Measurements from ENCODE around the gene IL1RN.

The IL1RN gene

DNA sequence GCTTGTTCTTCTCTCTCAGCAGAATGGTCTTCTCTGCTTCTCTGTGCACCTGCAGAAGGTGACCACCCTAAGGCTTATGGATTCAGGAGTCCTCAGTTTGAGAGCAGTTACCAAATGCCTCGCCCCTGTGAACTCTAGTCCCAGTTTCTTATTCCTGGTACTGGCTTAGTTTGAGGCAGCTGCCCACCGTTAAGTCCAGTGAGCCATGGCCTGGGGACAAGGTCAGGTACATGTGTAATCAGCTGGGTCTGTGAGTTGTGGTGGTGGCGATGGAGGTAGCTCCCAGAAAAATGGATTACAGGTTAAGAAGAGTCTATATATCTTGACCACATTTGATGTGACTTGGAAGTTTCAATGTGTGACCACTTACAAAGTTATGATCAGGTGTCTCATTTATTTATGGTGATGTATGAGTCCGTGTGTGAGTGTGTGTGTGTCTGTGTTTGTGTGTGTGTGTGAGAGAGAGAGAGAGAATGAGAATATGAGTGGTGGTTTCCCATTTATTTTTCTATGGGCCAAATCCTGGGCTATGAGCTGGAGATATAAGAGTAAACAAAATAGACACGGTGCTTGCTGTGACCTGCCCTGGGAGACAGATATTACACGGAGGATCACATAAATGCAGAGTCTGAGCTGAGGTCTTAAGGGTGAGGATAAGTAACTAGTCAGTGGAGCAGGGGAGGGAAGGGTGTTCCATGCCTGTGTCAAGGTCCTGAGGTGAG lies 13.0 kb upstream of the IL1RN start:
- H3K4me3 ChIP-seq (ENCODE audit: low read depth, low read length) = no peak overlapping the region
- TF ChIP-seq, protein P1, sequence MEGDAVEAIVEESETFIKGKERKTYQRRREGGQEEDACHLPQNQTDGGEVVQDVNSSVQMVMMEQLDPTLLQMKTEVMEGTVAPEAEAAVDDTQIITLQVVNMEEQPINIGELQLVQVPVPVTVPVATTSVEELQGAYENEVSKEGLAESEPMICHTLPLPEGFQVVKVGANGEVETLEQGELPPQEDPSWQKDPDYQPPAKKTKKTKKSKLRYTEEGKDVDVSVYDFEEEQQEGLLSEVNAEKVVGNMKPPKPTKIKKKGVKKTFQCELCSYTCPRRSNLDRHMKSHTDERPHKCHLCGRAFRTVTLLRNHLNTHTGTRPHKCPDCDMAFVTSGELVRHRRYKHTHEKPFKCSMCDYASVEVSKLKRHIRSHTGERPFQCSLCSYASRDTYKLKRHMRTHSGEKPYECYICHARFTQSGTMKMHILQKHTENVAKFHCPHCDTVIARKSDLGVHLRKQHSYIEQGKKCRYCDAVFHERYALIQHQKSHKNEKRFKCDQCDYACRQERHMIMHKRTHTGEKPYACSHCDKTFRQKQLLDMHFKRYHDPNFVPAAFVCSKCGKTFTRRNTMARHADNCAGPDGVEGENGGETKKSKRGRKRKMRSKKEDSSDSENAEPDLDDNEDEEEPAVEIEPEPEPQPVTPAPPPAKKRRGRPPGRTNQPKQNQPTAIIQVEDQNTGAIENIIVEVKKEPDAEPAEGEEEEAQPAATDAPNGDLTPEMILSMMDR (IDR thresholded peaks at IDR 0.05; ENCODE audit: low read depth, low read length, missing control alignments) = no peak
- DNase-seq (ENCODE audit: low read depth) = no peak

DNA sequence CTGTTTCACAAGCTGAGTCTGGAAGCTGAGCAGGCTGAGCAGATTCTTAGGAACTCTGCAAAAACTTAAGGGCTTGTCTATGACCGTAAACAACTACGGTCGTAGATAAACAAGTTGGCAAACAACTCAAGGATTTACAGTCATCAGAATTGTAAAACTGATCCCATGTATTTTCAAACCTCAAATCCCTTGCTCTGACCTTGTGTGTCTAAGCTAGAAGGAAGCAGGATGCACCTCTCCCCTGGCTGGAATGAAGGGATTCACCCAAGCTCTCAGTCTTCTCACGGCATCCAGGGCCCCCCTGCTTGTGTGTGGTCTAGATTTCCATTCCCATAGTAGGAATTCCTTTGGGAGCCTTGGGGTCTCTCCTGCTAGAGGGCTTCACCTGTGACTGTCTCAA lies 12.4 kb upstream of the IL1RN start:
- TF ChIP-seq, protein P1 (IDR thresholded peaks at IDR 0.05; ENCODE audit: low read depth, low read length, missing control alignments) = no peak
- H3K4me3 ChIP-seq (ENCODE audit: low read depth, low read length) = no peak overlapping the region
- DNase-seq (ENCODE audit: low read depth) = no peak

DNA sequence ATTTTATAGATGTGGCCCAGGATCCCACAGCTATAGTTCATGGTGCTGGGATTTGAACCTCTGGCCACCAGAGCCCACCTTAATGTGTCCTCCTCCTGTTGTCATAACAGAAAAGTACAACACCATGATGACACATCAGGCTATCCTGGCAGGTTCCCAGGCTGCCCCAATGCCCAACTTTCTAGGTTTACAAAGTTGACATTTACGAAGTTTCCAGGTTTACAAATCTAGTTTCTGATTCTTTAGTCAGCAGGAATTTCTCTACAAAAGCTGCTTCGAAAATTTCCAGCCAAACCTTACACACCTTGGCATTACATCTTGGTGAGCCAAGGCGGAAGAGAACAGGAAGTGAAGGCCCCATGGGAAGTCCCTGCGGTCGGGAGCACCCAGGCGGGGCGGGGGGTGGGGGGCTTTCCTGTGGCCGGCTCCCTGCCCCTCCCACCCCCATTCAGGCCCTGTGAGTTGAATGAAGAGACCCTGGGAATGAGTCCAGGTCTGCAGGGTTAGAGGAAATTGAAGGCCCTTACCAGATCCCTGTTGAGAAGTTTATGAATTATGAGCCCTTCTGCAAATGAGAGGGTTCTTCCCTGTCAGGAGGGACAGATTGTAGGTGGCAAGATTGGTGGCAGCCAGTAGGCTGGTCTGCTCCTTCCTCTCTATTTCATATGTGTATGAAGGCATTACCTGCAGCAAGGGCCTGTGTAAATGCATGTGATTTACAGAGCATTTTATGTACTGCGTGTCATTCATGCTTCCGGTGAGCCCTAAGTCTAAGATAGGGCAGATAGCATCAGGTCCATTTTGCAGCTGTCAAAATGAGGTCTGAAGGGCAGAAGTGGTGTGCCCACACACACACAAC lies 11.1 kb upstream of the IL1RN start:
- no peak for DNase-seq (ENCODE audit: low read depth)
- H3K4me3 ChIP-seq (ENCODE audit: low read depth, low read length) = no peak overlapping the region
- TF ChIP-seq, protein P1 (IDR thresholded peaks at IDR 0.05; ENCODE audit: low read depth, low read length, missing control alignments) = no peak

DNA sequence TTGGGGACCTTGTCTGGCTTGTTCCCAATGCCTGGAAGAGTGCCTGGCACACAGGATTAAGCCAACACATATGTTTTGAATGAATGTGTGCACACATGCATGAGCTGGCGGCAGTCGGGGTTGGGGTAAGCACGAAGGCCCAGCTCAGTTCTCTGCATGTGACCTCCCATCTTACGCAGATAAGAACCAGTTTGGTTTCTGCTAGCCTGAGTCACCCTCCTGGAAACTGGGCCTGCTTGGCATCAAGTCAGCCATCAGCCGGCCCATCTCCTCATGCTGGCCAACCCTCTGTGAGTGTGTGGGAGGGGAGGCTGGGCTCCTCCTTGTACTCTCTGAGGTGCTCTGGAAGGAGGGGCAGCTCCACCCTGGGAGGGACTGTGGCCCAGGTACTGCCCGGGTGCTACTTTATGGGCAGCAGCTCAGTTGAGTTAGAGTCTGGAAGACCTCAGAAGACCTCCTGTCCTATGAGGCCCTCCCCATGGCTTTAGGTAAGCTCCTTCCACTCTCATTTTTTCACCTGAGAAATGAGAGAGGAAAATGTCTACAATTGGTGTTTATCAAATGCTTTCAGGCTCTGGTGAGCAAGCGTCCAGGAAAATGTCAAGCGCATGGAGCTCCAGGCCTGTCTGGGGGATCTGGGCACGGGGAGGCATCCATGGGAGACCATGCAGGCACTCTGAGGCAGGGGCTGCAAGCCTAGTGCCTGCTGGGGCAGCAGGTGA lies 9.7 kb upstream of the IL1RN start:
- no peak for DNase-seq (ENCODE audit: low read depth)
- no peak overlapping the region for H3K4me3 ChIP-seq (ENCODE audit: low read depth, low read length)
- TF ChIP-seq, protein P1 (IDR thresholded peaks at IDR 0.05; ENCODE audit: low read depth, low read length, missing control alignments) = no peak

DNA sequence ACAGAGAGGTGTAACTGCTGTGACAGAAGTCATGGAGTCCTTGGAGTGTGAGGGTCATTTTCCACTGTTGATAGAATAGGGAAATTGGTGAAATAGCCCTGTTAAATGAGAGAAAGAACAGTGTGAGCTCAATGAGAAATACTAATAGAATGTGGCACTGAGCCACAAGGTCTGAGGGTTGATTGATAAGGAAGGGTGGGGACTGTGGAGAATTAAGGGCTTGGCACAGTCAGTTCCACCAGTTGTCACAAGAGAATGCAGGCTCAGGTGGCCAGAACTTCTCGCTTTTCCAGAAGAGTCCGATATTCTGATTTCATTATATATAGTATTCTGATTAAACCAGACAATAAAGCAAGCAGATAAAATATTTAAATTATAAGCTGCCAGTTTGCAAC lies 9.1 kb upstream of the IL1RN start:
- DNase-seq (ENCODE audit: low read depth) = no peak
- H3K4me3 ChIP-seq (ENCODE audit: low read depth, low read length) = no peak overlapping the region
- TF ChIP-seq, protein P1 (IDR thresholded peaks at IDR 0.05; ENCODE audit: low read depth, low read length, missing control alignments) = no peak

DNA sequence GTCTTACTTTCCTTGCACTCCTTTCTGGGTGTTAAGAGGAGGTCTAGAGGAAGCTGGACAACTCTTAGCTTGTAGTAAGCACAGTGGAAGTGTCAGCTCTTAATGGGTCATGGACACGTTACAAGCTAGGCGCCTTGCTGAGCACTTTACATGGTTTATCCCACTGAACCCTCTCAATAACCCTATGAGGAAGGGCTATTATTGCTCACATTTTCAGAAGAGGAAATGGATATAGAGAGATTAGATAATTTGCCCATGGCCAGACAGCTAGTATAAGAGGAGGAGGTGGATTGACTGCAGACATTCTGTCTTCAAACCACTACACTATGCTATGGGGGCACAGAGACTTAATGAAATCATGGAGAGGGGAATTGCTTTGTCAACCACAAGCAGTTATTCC lies 8.3 kb upstream of the IL1RN start:
- DNase-seq (ENCODE audit: low read depth) = no peak
- TF ChIP-seq, protein P1 (IDR thresholded peaks at IDR 0.05; ENCODE audit: low read depth, low read length, missing control alignments) = no peak
- no peak overlapping the region for H3K4me3 ChIP-seq (ENCODE audit: low read depth, low read length)
